ENCODE results near the gene COL4A6.

The COL4A6 gene

DNA sequence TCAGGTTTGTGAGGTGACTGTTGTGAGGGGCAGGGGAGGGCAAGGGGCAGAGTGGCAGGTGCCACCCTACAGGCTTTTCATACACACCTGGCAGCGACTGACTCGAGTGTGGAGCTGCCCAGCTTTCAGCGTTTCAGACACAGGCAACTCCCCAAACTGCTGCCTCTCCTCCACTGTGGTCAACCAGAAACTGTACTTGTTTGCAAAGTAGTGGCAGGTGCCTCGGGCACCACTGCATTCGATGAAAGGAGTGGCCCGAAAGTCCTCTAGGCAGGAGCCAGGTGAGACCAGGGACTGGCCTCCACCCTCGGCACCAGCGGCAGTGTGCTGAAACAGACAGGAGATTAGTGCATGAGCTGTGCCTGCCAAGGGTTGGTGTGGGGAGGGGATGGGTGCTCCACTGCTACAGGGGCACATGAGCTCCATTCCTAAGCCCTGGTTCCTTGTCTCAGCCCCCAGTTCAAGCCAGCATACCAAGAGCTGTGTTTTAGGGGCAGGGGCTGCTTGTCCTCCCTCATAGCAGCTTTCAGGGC is 281.2 kb downstream of the COL4A6 start:
- Histone ChIP-seq H4K5ac (ENCODE audit: low read length) (no peak overlapping the region), H3K27me3 (ENCODE audit: insufficient read depth, low read length, poor library complexity) (no peaks in the 10 kb centered on the region), H2BK120ac (ENCODE audit: low read depth, low read length) (no peak overlapping the region), H3K79me2 (ENCODE audit: control insufficient read depth, insufficient read depth, low read length) (no peaks in the 10 kb centered on the region), H3K36me3 (ENCODE audit: control insufficient read depth, insufficient read depth, low read length) (no peaks in the 10 kb centered on the region), H3K56ac (ENCODE audit: low read length) (no peak overlapping the region), H2BK15ac (replicated peaks; ENCODE audit: low read depth) (no peak overlapping the region), H3K18ac (ENCODE audit: low read length) (no peak overlapping the region), H3K4ac (ENCODE audit: low read depth, low read length) (no peak overlapping the region), H3K4me2 (ENCODE audit: low read length) (no peak overlapping the region), H3K4me1 (ENCODE audit: control insufficient read depth, low read depth, low read length) (no peaks in the 10 kb centered on the region), H3K4me3 (ENCODE audit: low read length) (no peak overlapping the region), H3K27ac (ENCODE audit: low read depth, low read length) (no peak overlapping the region), H4K8ac (ENCODE audit: low read depth, low read length) (no peak overlapping the region), H3K79me1 (ENCODE audit: low read length) (no peaks in the 10 kb centered on the region), H3K23ac (ENCODE audit: low read length) (no peak overlapping the region), H3K9ac (ENCODE audit: low read length) (no peak overlapping the region), H2AK5ac (ENCODE audit: low read length) (no peak overlapping the region), H2BK5ac (ENCODE audit: low read length) (no peak overlapping the region)
- WGBS (ENCODE audit: extremely low coverage, insufficient coverage, low lambda C conversion rate), result no CpG with 5 or more reads among the region's 8 CpGs
- DNase-seq, result no peak

DNA sequence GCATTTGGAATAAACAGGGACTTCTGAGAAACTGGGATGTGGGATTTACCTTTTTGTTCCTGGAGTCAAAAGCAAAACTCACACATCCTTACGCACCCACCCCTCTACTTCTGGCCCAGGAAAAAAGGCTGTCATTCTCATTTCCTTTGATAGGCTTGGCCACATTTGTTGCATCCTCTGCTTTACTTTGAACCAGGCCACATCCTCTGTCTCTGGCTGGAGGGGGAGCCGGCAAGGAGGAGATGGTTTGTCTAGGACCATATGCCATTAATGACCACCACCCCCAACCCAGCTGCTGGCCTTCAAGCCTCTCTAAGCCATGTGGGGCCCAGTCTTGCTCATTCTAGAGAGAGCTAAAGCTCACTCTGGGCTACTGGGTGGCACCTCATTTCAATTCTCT is 282.1 kb downstream of the COL4A6 start:
- Histone ChIP-seq H3K4me3 (ENCODE audit: low read length) (no peak overlapping the region), H3K4me2 (ENCODE audit: low read length) (no peak overlapping the region), H3K23ac (ENCODE audit: low read length) (no peak overlapping the region), H3K56ac (ENCODE audit: low read length) (no peak overlapping the region), H3K18ac (ENCODE audit: low read length) (no peak overlapping the region), H4K5ac (ENCODE audit: low read length) (no peak overlapping the region), H3K27me3 (ENCODE audit: insufficient read depth, low read length, poor library complexity) (no peaks in the 10 kb centered on the region), H3K4ac (ENCODE audit: low read depth, low read length) (no peak overlapping the region), H3K36me3 (ENCODE audit: control insufficient read depth, insufficient read depth, low read length) (no peaks in the 10 kb centered on the region), H3K9ac (ENCODE audit: low read length) (no peak overlapping the region), H3K79me2 (ENCODE audit: control insufficient read depth, insufficient read depth, low read length) (no peaks in the 10 kb centered on the region), H3K27ac (ENCODE audit: low read depth, low read length) (no peak overlapping the region), H3K4me1 (ENCODE audit: control insufficient read depth, low read depth, low read length) (no peaks in the 10 kb centered on the region), H3K79me1 (ENCODE audit: low read length) (no peaks in the 10 kb centered on the region), H2BK5ac (ENCODE audit: low read length) (no peak overlapping the region), H2BK120ac (ENCODE audit: low read depth, low read length) (no peak overlapping the region), H4K8ac (ENCODE audit: low read depth, low read length) (no peak overlapping the region), H2BK15ac (replicated peaks; ENCODE audit: low read depth) (no peak overlapping the region), H2AK5ac (ENCODE audit: low read length) (no peak overlapping the region)
- no CpG with 5 or more reads among the region's 2 CpGs for WGBS (ENCODE audit: extremely low coverage, insufficient coverage, low lambda C conversion rate)
- DNase-seq, result no peak

DNA sequence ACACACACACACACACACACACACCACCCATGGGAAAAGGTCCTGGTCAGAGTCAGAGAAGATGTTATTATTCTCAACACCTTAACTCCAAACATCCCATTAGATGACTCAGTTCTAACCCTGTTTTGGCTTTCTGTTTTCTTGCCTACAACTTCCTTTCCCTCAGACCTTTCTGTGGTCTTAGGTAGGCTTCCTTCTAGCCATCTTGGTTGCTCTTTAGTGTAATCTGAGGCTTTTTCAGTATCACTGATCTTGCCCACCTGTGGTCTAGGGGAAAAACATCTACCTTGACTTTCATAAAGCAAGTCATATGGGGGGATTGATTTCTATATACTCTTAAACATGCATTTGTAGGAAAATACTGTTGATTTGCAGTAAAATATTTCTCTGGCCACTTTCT is 289.7 kb downstream of the COL4A6 start:
- no peaks in the 10 kb centered on the region for H3K4me1 ChIP-seq (ENCODE audit: control insufficient read depth, low read depth, low read length)
- DNase-seq, result no peak
- no peak overlapping the region for H3K18ac ChIP-seq (ENCODE audit: low read length)
- no peak overlapping the region for H3K23ac ChIP-seq (ENCODE audit: low read length)
- H2AK5ac ChIP-seq (ENCODE audit: low read length), result no peak overlapping the region
- H3K9ac ChIP-seq (ENCODE audit: low read length), result no peak overlapping the region
- no peak overlapping the region for H2BK120ac ChIP-seq (ENCODE audit: low read depth, low read length)
- H3K4me3 ChIP-seq (ENCODE audit: low read length), result no peak overlapping the region
- H3K79me1 ChIP-seq (ENCODE audit: low read length), result no peaks in the 10 kb centered on the region
- H4K8ac ChIP-seq (ENCODE audit: low read depth, low read length), result no peak overlapping the region
- no peaks in the 10 kb centered on the region for H3K36me3 ChIP-seq (ENCODE audit: control insufficient read depth, insufficient read depth, low read length)
- H3K4me2 ChIP-seq (ENCODE audit: low read length), result no peak overlapping the region
- no peak overlapping the region for H3K27ac ChIP-seq (ENCODE audit: low read depth, low read length)
- no peak overlapping the region for H2BK5ac ChIP-seq (ENCODE audit: low read length)
- H3K4ac ChIP-seq (ENCODE audit: low read depth, low read length), result no peak overlapping the region
- H2BK15ac ChIP-seq (replicated peaks; ENCODE audit: low read depth), result no peak overlapping the region
- no peaks in the 10 kb centered on the region for H3K79me2 ChIP-seq (ENCODE audit: control insufficient read depth, insufficient read depth, low read length)
- H3K27me3 ChIP-seq (ENCODE audit: insufficient read depth, low read length, poor library complexity), result no peaks in the 10 kb centered on the region
- no peak overlapping the region for H4K5ac ChIP-seq (ENCODE audit: low read length)
- H3K56ac ChIP-seq (ENCODE audit: low read length), result no peak overlapping the region

DNA sequence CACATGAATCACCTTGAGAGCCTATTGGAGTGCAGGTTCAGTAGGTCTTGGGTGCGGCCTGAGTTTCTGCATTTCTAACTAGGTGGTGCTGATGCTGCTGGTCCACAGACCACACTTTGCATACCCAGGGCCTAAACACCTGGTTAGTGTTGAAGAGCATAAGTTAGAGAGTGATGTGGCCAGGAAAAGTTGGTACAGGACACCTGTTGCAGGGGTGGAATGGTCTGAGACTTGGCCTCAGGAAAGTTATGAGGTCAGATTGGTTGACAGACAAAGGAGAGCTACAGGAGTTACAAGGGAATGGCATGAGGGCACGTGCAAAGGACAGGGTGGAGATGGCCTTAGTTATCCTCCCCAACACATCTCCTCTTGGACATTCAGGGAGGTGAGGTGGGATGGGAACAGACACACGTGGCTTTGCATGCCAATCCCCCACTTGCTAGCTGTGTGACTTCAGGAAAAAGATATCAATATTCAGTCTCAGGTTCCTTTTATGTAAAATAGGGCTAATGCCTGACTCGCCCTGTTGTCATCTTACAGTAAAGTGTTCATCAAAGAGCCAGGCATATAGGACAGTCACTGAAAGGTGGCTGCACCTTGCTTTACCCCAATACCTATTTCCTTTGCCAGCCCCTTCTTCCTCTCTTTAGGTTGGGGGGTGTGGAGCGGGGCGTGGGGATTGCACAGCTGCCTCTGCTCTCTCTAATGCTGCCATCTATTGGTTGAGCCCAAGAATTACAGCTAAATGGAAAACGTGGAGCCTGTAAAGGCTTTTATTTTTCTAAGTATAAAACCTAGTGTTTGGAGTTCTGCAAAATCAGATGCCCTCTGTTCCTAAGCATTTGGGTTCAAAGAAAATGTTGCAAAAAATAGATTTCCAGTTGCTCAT is 299.2 kb downstream of the COL4A6 start:
- no peak overlapping the region for H3K18ac ChIP-seq (ENCODE audit: low read length)
- H2BK5ac ChIP-seq (ENCODE audit: low read length), result no peak overlapping the region
- H3K79me2 ChIP-seq (ENCODE audit: control insufficient read depth, insufficient read depth, low read length), result no peaks in the 10 kb centered on the region
- no peak overlapping the region for H3K27ac ChIP-seq (ENCODE audit: low read depth, low read length)
- no peaks in the 10 kb centered on the region for H3K27me3 ChIP-seq (ENCODE audit: insufficient read depth, low read length, poor library complexity)
- H3K4ac ChIP-seq (ENCODE audit: low read depth, low read length), result no peak overlapping the region
- H3K36me3 ChIP-seq (ENCODE audit: control insufficient read depth, insufficient read depth, low read length), result no peaks in the 10 kb centered on the region
- no peak overlapping the region for H4K5ac ChIP-seq (ENCODE audit: low read length)
- no peaks in the 10 kb centered on the region for H3K4me1 ChIP-seq (ENCODE audit: control insufficient read depth, low read depth, low read length)
- WGBS (ENCODE audit: extremely low coverage, insufficient coverage, low lambda C conversion rate), result no CpG with 5 or more reads among the region's 7 CpGs
- H4K8ac ChIP-seq (ENCODE audit: low read depth, low read length), result no peak overlapping the region
- H3K9ac ChIP-seq (ENCODE audit: low read length), result no peak overlapping the region
- no peak overlapping the region for H2BK120ac ChIP-seq (ENCODE audit: low read depth, low read length)
- DNase-seq, result peak; percentile 3
- no peak overlapping the region for H2BK15ac ChIP-seq (replicated peaks; ENCODE audit: low read depth)
- H3K79me1 ChIP-seq (ENCODE audit: low read length), result no peaks in the 10 kb centered on the region
- H3K4me2 ChIP-seq (ENCODE audit: low read length), result no peak overlapping the region
- no peak overlapping the region for H3K56ac ChIP-seq (ENCODE audit: low read length)
- H3K23ac ChIP-seq (ENCODE audit: low read length), result no peak overlapping the region
- H2AK5ac ChIP-seq (ENCODE audit: low read length), result no peak overlapping the region
- H3K4me3 ChIP-seq (ENCODE audit: low read length), result no peak overlapping the region

DNA sequence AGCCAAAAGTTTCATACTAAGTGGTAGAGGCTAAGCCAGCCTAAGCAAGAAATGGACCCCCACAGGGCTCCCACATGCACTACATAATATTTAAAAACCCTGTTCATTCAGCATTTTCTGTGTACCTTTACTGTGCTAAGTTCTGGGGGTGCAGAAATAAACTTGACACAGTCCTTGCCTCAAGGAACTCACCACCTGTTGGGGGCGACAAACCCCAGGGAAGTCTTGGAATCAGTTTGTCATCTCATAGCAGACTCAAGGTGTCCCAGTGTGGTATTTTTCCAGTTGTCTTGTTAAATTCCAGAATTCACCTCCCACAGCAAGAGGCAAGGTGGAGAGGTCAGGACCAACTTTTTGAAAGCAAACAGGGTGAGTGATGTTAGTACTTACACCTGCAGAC is 303.5 kb downstream of the COL4A6 start:
- Histone ChIP-seq H3K18ac (ENCODE audit: low read length) (no peak overlapping the region), H3K79me2 (ENCODE audit: control insufficient read depth, insufficient read depth, low read length) (no peaks in the 10 kb centered on the region), H3K36me3 (ENCODE audit: control insufficient read depth, insufficient read depth, low read length) (no peaks in the 10 kb centered on the region), H3K23ac (ENCODE audit: low read length) (no peak overlapping the region), H4K8ac (ENCODE audit: low read depth, low read length) (no peak overlapping the region), H2BK15ac (replicated peaks; ENCODE audit: low read depth) (no peak overlapping the region), H3K27me3 (ENCODE audit: insufficient read depth, low read length, poor library complexity) (no peaks in the 10 kb centered on the region), H4K5ac (ENCODE audit: low read length) (no peak overlapping the region), H3K79me1 (ENCODE audit: low read length) (no peaks in the 10 kb centered on the region), H3K56ac (ENCODE audit: low read length) (no peak overlapping the region), H3K4me2 (ENCODE audit: low read length) (no peak overlapping the region), H2BK5ac (ENCODE audit: low read length) (no peak overlapping the region), H3K27ac (ENCODE audit: low read depth, low read length) (no peak overlapping the region), H3K4me3 (ENCODE audit: low read length) (no peak overlapping the region), H2AK5ac (ENCODE audit: low read length) (no peak overlapping the region), H3K9ac (ENCODE audit: low read length) (no peak overlapping the region), H2BK120ac (ENCODE audit: low read depth, low read length) (no peak overlapping the region), H3K4me1 (ENCODE audit: control insufficient read depth, low read depth, low read length) (no peaks in the 10 kb centered on the region), H3K4ac (ENCODE audit: low read depth, low read length) (no peak overlapping the region)
- peak; percentile 12 for DNase-seq
- no CpG with 5 or more reads among the region's 1 CpG for WGBS (ENCODE audit: extremely low coverage, insufficient coverage, low lambda C conversion rate)

DNA sequence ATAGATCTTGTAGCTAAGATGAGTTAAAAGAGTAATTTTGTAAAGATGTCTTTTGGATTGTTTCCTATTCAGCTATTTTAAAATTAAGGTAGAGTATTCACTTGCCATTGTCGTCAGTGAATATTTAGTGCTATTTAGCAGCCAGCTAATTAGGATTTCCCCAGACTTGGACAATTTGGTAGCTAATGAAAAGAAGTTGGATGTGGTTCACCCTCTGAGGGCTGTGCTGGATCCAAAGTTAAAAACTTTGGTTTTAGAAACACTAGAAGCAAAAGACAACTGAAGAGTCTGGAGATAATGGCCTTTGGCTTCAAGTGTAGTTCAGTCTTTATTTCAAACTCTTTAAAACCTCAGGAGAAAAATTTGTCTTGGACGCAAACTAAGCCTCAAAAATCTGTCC is 305.3 kb downstream of the COL4A6 start:
- Histone ChIP-seq H3K4me3 (ENCODE audit: low read length) (no peak overlapping the region), H2BK120ac (ENCODE audit: low read depth, low read length) (no peak overlapping the region), H3K4me1 (ENCODE audit: control insufficient read depth, low read depth, low read length) (no peaks in the 10 kb centered on the region), H2BK15ac (replicated peaks; ENCODE audit: low read depth) (no peak overlapping the region), H3K4me2 (ENCODE audit: low read length) (no peak overlapping the region), H4K5ac (ENCODE audit: low read length) (no peak overlapping the region), H3K79me1 (ENCODE audit: low read length) (no peaks in the 10 kb centered on the region), H3K18ac (ENCODE audit: low read length) (no peak overlapping the region), H3K27me3 (ENCODE audit: insufficient read depth, low read length, poor library complexity) (no peaks in the 10 kb centered on the region), H4K8ac (ENCODE audit: low read depth, low read length) (no peak overlapping the region), H2BK5ac (ENCODE audit: low read length) (no peak overlapping the region), H3K9ac (ENCODE audit: low read length) (no peak overlapping the region), H3K79me2 (ENCODE audit: control insufficient read depth, insufficient read depth, low read length) (no peaks in the 10 kb centered on the region), H3K23ac (ENCODE audit: low read length) (no peak overlapping the region), H3K27ac (ENCODE audit: low read depth, low read length) (no peak overlapping the region), H3K36me3 (ENCODE audit: control insufficient read depth, insufficient read depth, low read length) (no peaks in the 10 kb centered on the region), H3K56ac (ENCODE audit: low read length) (no peak overlapping the region), H3K4ac (ENCODE audit: low read depth, low read length) (no peak overlapping the region), H2AK5ac (ENCODE audit: low read length) (no peak overlapping the region)
- DNase-seq, result no peak
- no CpG with 5 or more reads among the region's 2 CpGs for WGBS (ENCODE audit: extremely low coverage, insufficient coverage, low lambda C conversion rate)

Measured in mesendoderm (in vitro differentiated cells).